Urinary bladder (tissue), 4 donors: ENCODE results near the gene RNF180. TPM values are rescaled to one million over a fixed set of nuclear protein-coding genes. Genes with fewer than 3 reads are reported as not detected.
"Not testable (repeated sequence)": the region's sequence is repeated elsewhere in the genome, so short reads cannot be mapped to it uniquely, and the experiment has no call there.

Source experiments
- DNase-seq: peaks from one replicate; pipeline ENCODE4 v3.0.0-alpha.2; 2015; ENCODE audit errors: extremely low spot score
- H3K27ac ChIP-seq: one replicate; pipeline ENCODE4 v1.5.1; 2013; ENCODE audit warnings: low read depth, mild to moderate bottlenecking, moderate library complexity
- H3K36me3 ChIP-seq: one replicate; pipeline ENCODE4 v1.6.1; 2013; ENCODE audit warnings: mild to moderate bottlenecking, moderate library complexity; ENCODE audit not compliant: insufficient read depth
- H3K4me1 ChIP-seq: one replicate; pipeline ENCODE4 v1.6.1; 2013; ENCODE audit warnings: mild to moderate bottlenecking, moderate library complexity; ENCODE audit not compliant: insufficient read depth
- H3K4me3 ChIP-seq: one replicate; pipeline ENCODE4 v1.5.1; 2013; ENCODE audit warnings: low read depth, low read length
- WGBS: extraction: QIAGEN DNeasy Blood & Tissue Kit; methylation state at CpG from one replicate; pipeline ENCODE4 v1.1.7; 2013; 5-methylcytosine and 5-hydroxymethylcytosine counted together
- polyA plus RNA-seq: library from polyadenylated mRNA; stranded (reverse); fragments of 200-250 nt; gene quantifications from one replicate; pipeline ENCODE4 v1.2.3, GENCODE V29; 2013
- total RNA-seq: library from RNA; depleted of rRNA; stranded (reverse); fragments of >200 nt; gene quantifications from one replicate; pipeline ENCODE4 v1.2.3, GENCODE V29; 2014
- donor health status: healthy with polysubstance abuse.
- donor health status: healthy.

Gene RNF180
- total and polyA plus RNA-seq, 2 donors, result 5.6 to 23.8 TPM

- Histone ChIP-seq H3K4me3 (no peak overlapping the region), H3K36me3 (no peaks in the 10 kb centered on the region), H3K4me1 (no peaks in the 10 kb centered on the region), H3K27ac (no peak overlapping the region)
- DNase-seq, result no peak
- 90% methylated on average over 1 of the region's 1 CpG for WGBS
Measured at GRCh38 chr5:64318175-64318574, 152.5 kb downstream of the RNF180 start.

DNA sequence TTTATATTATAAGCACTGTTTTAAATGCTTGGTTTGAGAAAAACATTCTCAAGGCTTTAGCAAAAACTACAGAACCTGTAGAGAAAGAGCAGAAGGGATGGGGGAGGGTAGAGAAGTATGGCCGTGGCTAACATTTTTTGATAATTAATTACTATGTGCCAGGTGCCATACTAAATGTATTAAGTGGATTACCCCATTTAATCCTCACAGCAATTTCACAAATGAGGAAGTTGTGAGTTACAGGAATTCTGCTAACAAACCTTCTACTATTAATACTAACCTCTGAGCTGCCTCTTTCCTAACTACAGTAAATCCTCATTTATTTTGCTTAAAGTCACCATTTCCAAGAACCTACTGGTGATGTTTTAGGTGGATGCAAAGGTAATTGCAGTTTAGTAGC is 157.9 kb downstream of the RNF180 start:
- DNase-seq, result no peak
- Histone ChIP-seq H3K4me1 (no peaks in the 10 kb centered on the region), H3K27ac (no peak overlapping the region), H3K4me3 (no peak overlapping the region), H3K36me3 (no peaks in the 10 kb centered on the region)
- 89% methylated on average over 1 of the region's 1 CpG for WGBS

GRCh38 chr5:64330728-64331231 is 165.1 kb downstream of the RNF180 start:
- no peak for DNase-seq
- Histone ChIP-seq H3K4me1 (no peaks in the 10 kb centered on the region), H3K27ac (no peak overlapping the region), H3K36me3 (no peaks in the 10 kb centered on the region), H3K4me3 (no peak overlapping the region)
- 93% methylated on average over 6 of the region's 6 CpGs for WGBS

DNA sequence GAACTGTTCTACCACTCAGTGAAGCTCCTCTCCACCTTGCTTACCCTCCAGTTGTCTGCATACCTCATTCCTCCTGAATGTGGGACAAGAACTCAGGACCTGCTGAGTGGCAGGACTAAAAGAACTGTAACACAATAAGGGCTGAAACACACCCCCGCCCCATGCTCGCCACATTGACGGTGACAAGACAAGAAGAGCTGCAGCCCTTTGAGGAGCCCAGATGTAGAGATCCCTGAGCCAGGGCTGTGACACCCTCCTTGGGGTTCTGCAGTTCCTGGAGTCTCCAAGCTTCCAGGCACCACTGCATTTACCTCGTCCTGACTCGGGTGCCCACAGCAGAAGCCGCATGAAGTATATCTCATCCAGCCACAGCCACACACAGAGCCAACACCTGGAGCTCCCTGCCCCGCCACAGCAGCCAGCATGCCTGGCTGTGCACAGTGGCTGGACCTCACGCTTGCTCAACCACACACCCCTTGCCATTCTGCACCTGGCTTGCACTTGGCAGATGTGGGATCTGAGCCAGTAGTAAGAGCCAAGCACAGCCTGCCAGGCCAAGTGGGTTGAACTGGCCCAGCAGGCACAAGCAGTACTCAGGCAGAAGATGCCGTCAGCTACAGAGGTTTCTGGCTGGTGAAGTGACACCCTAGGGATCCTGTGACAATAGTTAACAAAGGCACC is 166.1 kb downstream of the RNF180 start:
- WGBS, result 95% methylated on average over 9 of the region's 9 CpGs
- DNase-seq, result no peak
- no peak overlapping the region for H3K4me3 ChIP-seq

DNA sequence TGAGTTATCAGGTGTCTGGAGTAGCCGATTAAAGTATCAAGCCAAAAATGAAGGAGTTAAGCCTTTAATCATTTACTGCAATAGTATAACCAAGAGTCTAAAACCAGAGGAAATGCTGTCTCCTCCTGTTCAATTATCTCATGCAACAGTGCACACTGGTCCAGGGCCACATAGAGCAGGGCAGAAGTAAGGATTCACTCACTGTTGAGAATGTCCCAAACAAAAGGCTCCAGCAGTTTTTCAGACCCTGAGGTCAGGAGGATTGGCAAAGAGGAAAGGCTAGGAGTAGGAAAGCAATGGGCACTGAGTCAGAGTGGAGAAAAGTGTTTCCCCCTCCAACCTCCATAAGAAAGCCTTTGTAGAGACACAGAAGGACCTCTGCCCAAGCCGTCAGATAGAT is 168.2 kb downstream of the RNF180 start:
- WGBS, result 86% methylated on average over 2 of the region's 2 CpGs
- H3K27ac ChIP-seq, result no peak overlapping the region
- no peak overlapping the region for H3K4me3 ChIP-seq
- no peaks in the 10 kb centered on the region for H3K4me1 ChIP-seq
- no peaks in the 10 kb centered on the region for H3K36me3 ChIP-seq
- DNase-seq, result no peak

More for the DNA sequence above, 166.1 kb downstream of the RNF180 start:
- Histone ChIP-seq H3K4me1 (no peaks in the 10 kb centered on the region), H3K36me3 (no peaks in the 10 kb centered on the region), H3K27ac (no peak overlapping the region)

DNA sequence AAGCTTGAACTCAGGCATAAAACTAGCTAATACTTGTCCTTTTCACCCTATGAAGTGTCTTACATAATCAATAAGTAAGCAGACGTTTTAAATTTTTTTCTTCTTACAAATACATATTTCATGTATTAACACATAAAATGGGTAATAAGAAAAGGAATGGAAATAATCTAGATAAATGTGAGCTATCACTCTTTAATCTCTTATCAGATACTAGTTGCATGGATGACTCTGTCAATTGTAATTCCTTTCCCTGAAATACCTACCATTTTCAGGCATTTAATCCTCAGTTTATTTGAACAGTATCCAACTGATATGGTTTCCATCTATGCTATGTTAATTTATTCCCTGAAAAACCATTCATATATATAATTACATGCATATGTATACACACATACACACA is 174.1 kb downstream of the RNF180 start:
- H3K27ac ChIP-seq, result no peak overlapping the region
- H3K4me1 ChIP-seq, result no peaks in the 10 kb centered on the region
- H3K36me3 ChIP-seq, result no peaks in the 10 kb centered on the region
- DNase-seq, result no peak
- no peak overlapping the region for H3K4me3 ChIP-seq
- WGBS, result 68% methylated on average over 1 of the region's 1 CpG

- no peak overlapping the region for H3K4me3 ChIP-seq
- 67% methylated on average over 1 of the region's 1 CpG for WGBS
- no peak overlapping the region for H3K27ac ChIP-seq
- H3K36me3 ChIP-seq, result no peaks in the 10 kb centered on the region
- no peaks in the 10 kb centered on the region for H3K4me1 ChIP-seq
- no peak for DNase-seq
Measured at GRCh38 chr5:64340293-64340692, 174.7 kb downstream of the RNF180 start.

DNA sequence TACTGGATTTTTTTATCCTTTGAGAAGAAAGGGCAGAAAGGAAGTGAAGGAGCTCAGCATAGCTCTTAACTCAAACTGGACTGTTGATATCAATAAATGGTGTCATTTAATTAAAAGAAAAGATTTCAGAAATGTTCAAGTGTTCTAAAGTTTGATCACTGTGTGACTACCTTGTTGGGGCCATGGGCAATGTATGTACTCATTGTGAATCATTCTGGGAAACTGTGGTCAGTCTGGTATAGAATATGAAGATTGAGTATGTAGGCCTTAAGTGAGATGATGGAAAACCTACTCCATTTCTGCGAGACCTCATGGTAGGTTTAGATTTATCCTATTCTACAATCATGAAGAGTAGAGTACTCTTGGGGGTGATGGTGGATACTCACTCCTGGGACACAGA is 175.7 kb downstream of the RNF180 start:
- Histone ChIP-seq H3K4me3 (no peak overlapping the region), H3K4me1 (no peaks in the 10 kb centered on the region), H3K27ac (no peak overlapping the region), H3K36me3 (no peaks in the 10 kb centered on the region)
- no peak for DNase-seq
- 94% methylated on average over 1 of the region's 1 CpG for WGBS

DNA sequence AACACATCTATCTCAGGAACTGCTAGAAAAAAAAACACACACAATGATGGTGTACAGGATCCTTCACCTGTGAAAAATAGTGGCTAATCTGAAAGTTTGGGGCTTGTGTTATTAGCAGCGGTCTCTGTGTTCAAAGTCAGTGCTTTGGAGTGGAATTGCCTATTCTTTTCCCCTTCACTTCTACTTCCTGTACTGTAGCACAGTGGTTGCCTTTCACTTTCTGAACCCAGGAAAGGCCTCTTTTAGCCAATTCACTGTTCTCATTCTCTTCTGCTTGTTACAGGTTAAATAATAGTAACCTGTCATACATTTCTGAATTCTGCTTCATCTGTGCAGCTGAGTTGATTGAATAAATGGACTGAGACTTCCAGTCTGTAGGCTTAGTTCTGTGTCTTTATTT is 178.9 kb downstream of the RNF180 start:
- Histone ChIP-seq H3K27ac (no peak overlapping the region), H3K4me3 (no peak overlapping the region), H3K36me3 (no peaks in the 10 kb centered on the region), H3K4me1 (no peaks in the 10 kb centered on the region)
- 95% methylated on average over 1 of the region's 1 CpG for WGBS
- DNase-seq, result no peak

- no peak for DNase-seq
- Histone ChIP-seq H3K36me3 (no peaks in the 10 kb centered on the region), H3K4me3 (no peak overlapping the region), H3K4me1 (no peaks in the 10 kb centered on the region), H3K27ac (no peak overlapping the region)
Measured at GRCh38 chr5:64347309-64347708, 181.7 kb downstream of the RNF180 start.

DNA sequence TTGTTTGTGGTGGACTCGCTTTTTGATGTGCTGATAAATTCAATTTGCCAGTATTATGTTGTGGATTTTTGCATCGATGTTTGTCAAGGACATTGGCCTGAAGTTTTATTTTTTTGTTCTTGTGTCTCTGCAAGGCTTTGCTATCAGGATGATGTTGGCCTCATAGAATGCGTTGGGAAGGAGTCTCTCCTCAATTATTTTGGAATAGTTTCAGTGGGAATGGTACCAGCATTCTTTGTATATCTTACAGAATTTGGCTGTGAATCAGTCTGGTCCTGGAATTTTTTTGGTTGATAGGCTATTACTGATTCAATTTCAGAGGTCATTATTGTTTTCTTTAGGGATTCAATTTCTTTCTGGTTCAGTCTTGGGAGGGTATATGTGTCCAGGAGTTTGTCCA is 198.8 kb downstream of the RNF180 start:
- Histone ChIP-seq H3K4me1 (no peaks in the 10 kb centered on the region), H3K27ac (no peak overlapping the region), H3K36me3 (no peaks in the 10 kb centered on the region), H3K4me3 (no peak overlapping the region)
- WGBS, result 73% methylated on average over 3 of the region's 3 CpGs
- no peak for DNase-seq

- Histone ChIP-seq H3K4me1 (no peaks in the 10 kb centered on the region), H3K4me3 (no peak overlapping the region), H3K36me3 (no peaks in the 10 kb centered on the region), H3K27ac (no peak overlapping the region)
- no peak for DNase-seq
Measured at GRCh38 chr5:64384765-64385164, 219.1 kb downstream of the RNF180 start.

GRCh38 chr5:64397552-64397951 is 231.9 kb downstream of the RNF180 start:
- DNase-seq, result no peak
- Histone ChIP-seq H3K36me3 (no peaks in the 10 kb centered on the region), H3K4me3 (no peak overlapping the region), H3K4me1 (no peaks in the 10 kb centered on the region), H3K27ac (no peak overlapping the region)
- 50% methylated on average over 1 of the region's 1 CpG for WGBS

- not testable (repeated sequence) for H3K4me1 ChIP-seq, DNase-seq, H3K4me3 ChIP-seq, H3K36me3 ChIP-seq, H3K27ac ChIP-seq
- WGBS, result 96% methylated on average over 5 of the region's 5 CpGs
Measured at GRCh38 chr5:64398735-64399134, 233.1 kb downstream of the RNF180 start.
